Measurements from ENCODE around the gene GLRA3. TPM values are rescaled to one million over a fixed set of nuclear protein-coding genes. Genes with fewer than 3 reads are reported as not detected.

The GLRA3 gene
- polyA plus RNA-seq, 1 donor (not counting 4 experiments of a cell fraction or from before 2014, with no cell fraction given), result not detected

DNA sequence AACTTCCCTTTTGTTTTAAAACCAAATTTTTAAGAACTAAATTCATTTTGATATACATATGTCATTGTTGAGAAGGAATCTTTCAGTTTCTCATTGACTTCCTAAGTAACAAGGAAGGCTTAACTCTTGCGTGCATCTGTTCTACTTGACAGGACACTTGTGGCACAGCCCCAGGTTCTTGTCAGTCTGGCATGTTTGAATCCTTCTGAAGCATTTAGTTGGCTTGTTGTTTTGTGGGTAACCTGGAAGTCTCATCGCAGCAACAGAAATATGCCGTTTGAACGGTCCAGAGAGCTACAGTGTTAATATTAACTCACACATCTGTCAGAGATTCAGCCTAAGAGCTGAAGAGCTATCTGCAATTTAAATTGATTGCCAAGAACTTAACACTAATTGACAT is 76.0 kb downstream of the GLRA3 start:
- Histone ChIP-seq H3K79me2 (ENCODE audit: control insufficient read depth, insufficient read depth, low read length) (no peaks in the 10 kb centered on the region), H3K9me1 (ENCODE audit: control insufficient read depth, extremely low read depth, insufficient read depth, low read length) (no peaks in the 10 kb centered on the region), H3K4me3 (ENCODE audit: control insufficient read depth in 2 of 3, extremely low read depth in 1 of 3, insufficient read depth in 2 of 3, low read depth in 1 of 3, low read length in 3 of 3) (no peak overlapping the region), H3K4me2 (ENCODE audit: control insufficient read depth, extremely low read depth, insufficient read depth, low read depth, low read length) (no peak overlapping the region), H3K27ac (ENCODE audit: control insufficient read depth, insufficient read depth, low read length) (no peak overlapping the region), H2AFZ (ENCODE audit: control insufficient read depth, low read length) (no peak overlapping the region), H3K27me3 (ENCODE audit: control insufficient read depth, extremely low read depth, insufficient read depth, low read length) (no peaks in the 10 kb centered on the region), H3K9me3 (ENCODE audit: control insufficient read depth, low read depth, low read length) (no peaks in the 10 kb centered on the region), H3K4me1 (ENCODE audit: control insufficient read depth, extremely low read depth, insufficient read depth, low read length) (no peaks in the 10 kb centered on the region), H4K20me1 (ENCODE audit: control insufficient read depth, extremely low read depth, insufficient read depth, low read length) (no peaks in the 10 kb centered on the region), H3K9ac (ENCODE audit: control insufficient read depth, extremely low read depth, insufficient read depth, low read length) (no peak overlapping the region), H3K36me3 (ENCODE audit: control insufficient read depth in 2 of 2, extremely low read depth in 1 of 2, insufficient read depth in 2 of 2, low read length in 2 of 2) (no peaks in the 10 kb centered on the region)
- DNase-seq (ENCODE audit: low read depth, low spot score) (no peak), FAIRE-seq (no peak)
- dilution Hi-C loops (cut with MboI; ENCODE audit: extremely low pct_ligation_motif_present, low sequenced_read_pairs), result no loop called here
- no peak for TF ChIP-seq EZH2 (IDR thresholded peaks at IDR 0.05; ENCODE audit: low read length)

DNA sequence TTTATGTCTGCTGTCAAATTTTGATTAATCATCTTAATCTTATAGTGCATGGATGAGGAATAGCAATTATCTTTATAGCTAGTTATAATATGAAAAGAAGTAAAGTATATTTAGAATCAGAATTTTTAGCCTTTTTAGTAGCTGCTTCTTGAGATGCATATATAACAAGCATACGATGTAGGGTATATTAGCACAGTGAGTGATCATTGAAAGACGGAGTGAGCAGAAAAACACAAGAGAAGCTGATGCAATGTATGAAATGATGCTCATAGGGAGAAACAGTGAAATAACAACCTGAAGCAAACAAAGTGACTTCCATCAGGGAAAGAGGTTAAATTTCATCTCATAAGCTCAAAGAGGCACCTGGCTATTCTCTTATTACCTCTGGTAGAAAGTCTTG is 77.0 kb downstream of the GLRA3 start:
- Histone ChIP-seq H3K4me1 (ENCODE audit: control insufficient read depth, extremely low read depth, insufficient read depth, low read length) (no peaks in the 10 kb centered on the region), H3K79me2 (ENCODE audit: control insufficient read depth, insufficient read depth, low read length) (no peaks in the 10 kb centered on the region), H3K9me3 (ENCODE audit: control insufficient read depth, low read depth, low read length) (no peaks in the 10 kb centered on the region), H3K9me1 (ENCODE audit: control insufficient read depth, extremely low read depth, insufficient read depth, low read length) (no peaks in the 10 kb centered on the region), H3K27ac (ENCODE audit: control insufficient read depth, insufficient read depth, low read length) (no peak overlapping the region), H3K4me3 (ENCODE audit: control insufficient read depth in 2 of 3, extremely low read depth in 1 of 3, insufficient read depth in 2 of 3, low read depth in 1 of 3, low read length in 3 of 3) (no peak overlapping the region), H3K36me3 (ENCODE audit: control insufficient read depth in 2 of 2, extremely low read depth in 1 of 2, insufficient read depth in 2 of 2, low read length in 2 of 2) (no peaks in the 10 kb centered on the region), H4K20me1 (ENCODE audit: control insufficient read depth, extremely low read depth, insufficient read depth, low read length) (no peaks in the 10 kb centered on the region), H3K4me2 (ENCODE audit: control insufficient read depth, extremely low read depth, insufficient read depth, low read depth, low read length) (no peak overlapping the region), H2AFZ (ENCODE audit: control insufficient read depth, low read length) (no peak overlapping the region), H3K9ac (ENCODE audit: control insufficient read depth, extremely low read depth, insufficient read depth, low read length) (no peak overlapping the region), H3K27me3 (ENCODE audit: control insufficient read depth, extremely low read depth, insufficient read depth, low read length) (no peaks in the 10 kb centered on the region)
- dilution Hi-C loops (cut with MboI; ENCODE audit: extremely low pct_ligation_motif_present, low sequenced_read_pairs), result no loop called here
- DNase-seq (ENCODE audit: low read depth, low spot score) (no peak), FAIRE-seq (no peak)
- no peak for TF ChIP-seq EZH2 (IDR thresholded peaks at IDR 0.05; ENCODE audit: low read length)
- TF ChIP-seq, protein P1, sequence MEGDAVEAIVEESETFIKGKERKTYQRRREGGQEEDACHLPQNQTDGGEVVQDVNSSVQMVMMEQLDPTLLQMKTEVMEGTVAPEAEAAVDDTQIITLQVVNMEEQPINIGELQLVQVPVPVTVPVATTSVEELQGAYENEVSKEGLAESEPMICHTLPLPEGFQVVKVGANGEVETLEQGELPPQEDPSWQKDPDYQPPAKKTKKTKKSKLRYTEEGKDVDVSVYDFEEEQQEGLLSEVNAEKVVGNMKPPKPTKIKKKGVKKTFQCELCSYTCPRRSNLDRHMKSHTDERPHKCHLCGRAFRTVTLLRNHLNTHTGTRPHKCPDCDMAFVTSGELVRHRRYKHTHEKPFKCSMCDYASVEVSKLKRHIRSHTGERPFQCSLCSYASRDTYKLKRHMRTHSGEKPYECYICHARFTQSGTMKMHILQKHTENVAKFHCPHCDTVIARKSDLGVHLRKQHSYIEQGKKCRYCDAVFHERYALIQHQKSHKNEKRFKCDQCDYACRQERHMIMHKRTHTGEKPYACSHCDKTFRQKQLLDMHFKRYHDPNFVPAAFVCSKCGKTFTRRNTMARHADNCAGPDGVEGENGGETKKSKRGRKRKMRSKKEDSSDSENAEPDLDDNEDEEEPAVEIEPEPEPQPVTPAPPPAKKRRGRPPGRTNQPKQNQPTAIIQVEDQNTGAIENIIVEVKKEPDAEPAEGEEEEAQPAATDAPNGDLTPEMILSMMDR (optimal IDR thresholded peaks at IDR 0.05 in 1 of 3, IDR thresholded peaks at IDR 0.05 in 1 of 3, conservative IDR thresholded peaks at IDR 0.05 in 1 of 3; ENCODE audit: extremely low read depth in 1 of 3, insufficient read depth in 2 of 3, low read length in 3 of 3), result no peak

DNA sequence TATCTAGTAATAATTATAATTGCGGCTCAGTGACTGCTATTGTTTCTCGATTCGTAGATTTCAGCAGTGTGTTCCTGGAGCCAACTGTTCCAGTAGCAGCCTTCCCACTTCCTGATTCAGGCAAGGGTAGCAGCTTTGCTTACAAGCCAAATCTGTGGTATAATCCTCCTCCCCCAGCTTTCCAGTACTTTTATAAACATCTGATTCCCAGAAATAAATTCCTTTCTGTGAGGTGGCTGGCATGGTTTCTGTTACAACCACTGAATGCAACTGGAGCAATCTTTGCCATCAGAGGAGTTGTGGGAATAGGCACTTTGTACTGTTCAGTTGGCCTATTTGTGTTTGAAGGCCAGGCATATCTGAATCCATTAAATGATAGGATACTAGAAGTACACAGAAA is 80.0 kb downstream of the GLRA3 start:
- no peak for FAIRE-seq
- TF ChIP-seq EZH2 (IDR thresholded peaks at IDR 0.05; ENCODE audit: low read length), result no peak
- TF ChIP-seq, protein P1 (optimal IDR thresholded peaks at IDR 0.05 in 1 of 3, IDR thresholded peaks at IDR 0.05 in 1 of 3, conservative IDR thresholded peaks at IDR 0.05 in 1 of 3; ENCODE audit: extremely low read depth in 1 of 3, insufficient read depth in 2 of 3, low read length in 3 of 3), result no peak
- Histone ChIP-seq H3K4me3 (ENCODE audit: control insufficient read depth in 2 of 3, extremely low read depth in 1 of 3, insufficient read depth in 2 of 3, low read depth in 1 of 3, low read length in 3 of 3) (no peak overlapping the region), H4K20me1 (ENCODE audit: control insufficient read depth, extremely low read depth, insufficient read depth, low read length) (no peaks in the 10 kb centered on the region), H3K4me2 (ENCODE audit: control insufficient read depth, extremely low read depth, insufficient read depth, low read depth, low read length) (no peak overlapping the region), H3K27me3 (ENCODE audit: control insufficient read depth, extremely low read depth, insufficient read depth, low read length) (no peaks in the 10 kb centered on the region), H3K9me1 (ENCODE audit: control insufficient read depth, extremely low read depth, insufficient read depth, low read length) (no peaks in the 10 kb centered on the region), H3K36me3 (ENCODE audit: control insufficient read depth in 2 of 2, extremely low read depth in 1 of 2, insufficient read depth in 2 of 2, low read length in 2 of 2) (no peaks in the 10 kb centered on the region), H3K4me1 (ENCODE audit: control insufficient read depth, extremely low read depth, insufficient read depth, low read length) (no peaks in the 10 kb centered on the region), H3K27ac (ENCODE audit: control insufficient read depth, insufficient read depth, low read length) (no peak overlapping the region), H3K9ac (ENCODE audit: control insufficient read depth, extremely low read depth, insufficient read depth, low read length) (no peak overlapping the region), H3K79me2 (ENCODE audit: control insufficient read depth, insufficient read depth, low read length) (no peaks in the 10 kb centered on the region), H3K9me3 (ENCODE audit: control insufficient read depth, low read depth, low read length) (no peaks in the 10 kb centered on the region), H2AFZ (ENCODE audit: control insufficient read depth, low read length) (no peak overlapping the region)
- no peak for DNase-seq (ENCODE audit: low read depth, low spot score)
- dilution Hi-C loops (cut with MboI; ENCODE audit: extremely low pct_ligation_motif_present, low sequenced_read_pairs), result no loop called here
